ENCODE results near the gene ABCA5. TPM values are rescaled to one million over a fixed set of nuclear protein-coding genes. Genes with fewer than 3 reads are reported as not detected.

ABCA5 gene
- total and polyA plus RNA-seq, 10 of the 15 experiments (the other 5 are each of a cell fraction or from before 2014, with no cell fraction given) = 11.8 to 31.1 (median 18.1) TPM

GRCh38 chr17:69375229-69375628 is 48.3 kb upstream of the ABCA5 start:
- WGBS (ENCODE audit: insufficient coverage, insufficient replicate concordance, low lambda C conversion rate, missing lambda C conversion rate) = 38% methylated on average over 2 of the region's 2 CpGs

DNA sequence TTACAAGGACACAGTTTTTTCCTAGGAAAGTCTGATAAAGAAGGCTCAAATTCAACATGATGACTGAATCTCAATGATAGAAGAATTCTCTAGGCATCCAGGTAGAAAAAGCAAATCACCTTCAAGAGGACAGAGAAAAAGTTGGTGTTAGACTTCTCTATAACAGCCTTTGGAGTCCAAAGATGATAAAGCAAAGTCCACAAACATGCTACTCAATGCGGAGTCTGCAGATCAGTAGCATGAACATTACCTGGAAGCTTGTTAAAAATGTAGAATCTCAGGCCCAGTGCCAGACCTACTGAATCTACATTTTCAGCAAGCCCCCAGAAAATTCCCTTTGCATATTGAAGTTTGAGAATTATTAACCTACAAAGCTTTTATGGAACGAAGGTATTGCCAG is 46.1 kb upstream of the ABCA5 start:
- H3K4me2 ChIP-seq (ENCODE audit: control insufficient read depth, insufficient read depth) = no peak overlapping the region
- DNase-seq (ENCODE audit: low read depth, low spot score) (no peak), ATAC-seq (no peak), FAIRE-seq (no peak)
- H3K79me2 ChIP-seq (ENCODE audit: control insufficient read depth, insufficient read depth, low read length) = no peaks in the 10 kb centered on the region
- H3K4me1 ChIP-seq (ENCODE audit: control insufficient read depth, insufficient read depth, low read length) = no peaks in the 10 kb centered on the region
- no peaks in the 10 kb centered on the region for H3K36me3 ChIP-seq (ENCODE audit: control insufficient read depth in 2 of 2, insufficient read depth in 2 of 2, low read length in 1 of 2)
- no peak overlapping the region for H3K9ac ChIP-seq (ENCODE audit: control insufficient read depth, insufficient read depth, low read length)
- no peak overlapping the region for H2AFZ ChIP-seq (ENCODE audit: control insufficient read depth, low read depth, low read length)
- TF ChIP-seq, protein P1, sequence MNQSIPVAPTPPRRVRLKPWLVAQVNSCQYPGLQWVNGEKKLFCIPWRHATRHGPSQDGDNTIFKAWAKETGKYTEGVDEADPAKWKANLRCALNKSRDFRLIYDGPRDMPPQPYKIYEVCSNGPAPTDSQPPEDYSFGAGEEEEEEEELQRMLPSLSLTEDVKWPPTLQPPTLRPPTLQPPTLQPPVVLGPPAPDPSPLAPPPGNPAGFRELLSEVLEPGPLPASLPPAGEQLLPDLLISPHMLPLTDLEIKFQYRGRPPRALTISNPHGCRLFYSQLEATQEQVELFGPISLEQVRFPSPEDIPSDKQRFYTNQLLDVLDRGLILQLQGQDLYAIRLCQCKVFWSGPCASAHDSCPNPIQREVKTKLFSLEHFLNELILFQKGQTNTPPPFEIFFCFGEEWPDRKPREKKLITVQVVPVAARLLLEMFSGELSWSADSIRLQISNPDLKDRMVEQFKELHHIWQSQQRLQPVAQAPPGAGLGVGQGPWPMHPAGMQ (IDR thresholded peaks at IDR 0.05; ENCODE audit: borderline replicate concordance) = no peak
- no peak for TF ChIP-seq TBL1XR1 (IDR thresholded peaks at IDR 0.05; ENCODE audit: low read depth, low read length)
- TF ChIP-seq BACH1 (IDR thresholded peaks at IDR 0.05; ENCODE audit: borderline replicate concordance) = no peak
- TF ChIP-seq BCL3 (IDR thresholded peaks at IDR 0.05; ENCODE audit: borderline replicate concordance, insufficient read depth, low read depth, low read length, poor library complexity, severe bottlenecking) = no peak
- no peak for TF ChIP-seq HDAC6 (IDR thresholded peaks at IDR 0.05; ENCODE audit: unreplicated experiment)
- no peak for TF ChIP-seq MXI1 (IDR thresholded peaks at IDR 0.05; ENCODE audit: low read depth, low read length)
- no peak for TF ChIP-seq DPF2 (IDR thresholded peaks at IDR 0.05)
- no peak for TF ChIP-seq PAX8 (IDR thresholded peaks at IDR 0.05)
- TF ChIP-seq FOXM1 (IDR thresholded peaks at IDR 0.05; ENCODE audit: low read depth, low read length) = no peak
- no peak for TF ChIP-seq RAD51 (IDR thresholded peaks at IDR 0.05)
- TF ChIP-seq SIX5 (IDR thresholded peaks at IDR 0.05; ENCODE audit: low read depth, low read length, severe bottlenecking) = no peak
- RAD21 ChIA-PET (ENCODE audit: unreplicated experiment) = no interaction called here
- no TSS peak for BruUV-seq (replicated peaks)
- CTCF ChIA-PET = no interaction called here
- 50% methylated on average over 2 of the region's 2 CpGs for WGBS (ENCODE audit: insufficient coverage, insufficient replicate concordance, low lambda C conversion rate, missing lambda C conversion rate)
- POLR2A ChIA-PET = no interaction called here
- H3K27me3 ChIP-seq (replicated peaks in 1 of 2; ENCODE audit: control insufficient read depth in 2 of 2, insufficient read depth in 2 of 2, low read length in 1 of 2) = no peaks in the 10 kb centered on the region
- H3K4me3 ChIP-seq = no peak overlapping the region
- no peaks in the 10 kb centered on the region for H4K20me1 ChIP-seq (ENCODE audit: control insufficient read depth, insufficient read depth)
- SMC1A ChIA-PET (ENCODE audit: uncharacterized antibody, unreplicated experiment) = no interaction called here
- H3K9me3 ChIP-seq (replicated peaks; ENCODE audit: control insufficient read depth, insufficient read depth, low read length) = no peaks in the 10 kb centered on the region
- no peak overlapping the region for H3K27ac ChIP-seq (ENCODE audit: control insufficient read depth, insufficient read depth)
- in situ Hi-C loops (cut with MboI) = no loop called here
- intact Hi-C loops (cut with micrococcal nuclease; ENCODE audit: unreplicated experiment) = no loop called here

More at GRCh38 chr17:69375229-69375628, 48.3 kb upstream of the ABCA5 start:
- BruUV-seq (replicated peaks) = no TSS peak
- intact Hi-C loops (cut with micrococcal nuclease; ENCODE audit: unreplicated experiment) = no loop called here
- SMC1A ChIA-PET (ENCODE audit: uncharacterized antibody, unreplicated experiment) = no interaction called here
- Histone ChIP-seq H3K27me3 (replicated peaks in 1 of 2; ENCODE audit: control insufficient read depth in 2 of 2, insufficient read depth in 2 of 2, low read length in 1 of 2) (no peaks in the 10 kb centered on the region), H3K36me3 (ENCODE audit: control insufficient read depth in 2 of 2, insufficient read depth in 2 of 2, low read length in 1 of 2) (no peaks in the 10 kb centered on the region), H3K9me3 (replicated peaks; ENCODE audit: control insufficient read depth, insufficient read depth, low read length) (no peaks in the 10 kb centered on the region), H2AFZ (ENCODE audit: control insufficient read depth, low read depth, low read length) (no peak overlapping the region), H4K20me1 (ENCODE audit: control insufficient read depth, insufficient read depth) (no peaks in the 10 kb centered on the region), H3K4me2 (ENCODE audit: control insufficient read depth, insufficient read depth) (no peak overlapping the region), H3K9ac (ENCODE audit: control insufficient read depth, insufficient read depth, low read length) (no peak overlapping the region), H3K79me2 (ENCODE audit: control insufficient read depth, insufficient read depth, low read length) (no peaks in the 10 kb centered on the region), H3K27ac (ENCODE audit: control insufficient read depth, insufficient read depth) (no peak overlapping the region), H3K4me3 (no peak overlapping the region), H3K4me1 (ENCODE audit: control insufficient read depth, insufficient read depth, low read length) (no peaks in the 10 kb centered on the region)
- ATAC-seq (peak; percentile 30; the same call in 2 of the 3 replicates), FAIRE-seq (no peak), DNase-seq (ENCODE audit: low read depth, low spot score) (no peak)
- RAD21 ChIA-PET (ENCODE audit: unreplicated experiment) = no interaction called here
- TF ChIP-seq IKZF2 (IDR thresholded peaks at IDR 0.05) (no peak), ETV6 (conservative IDR thresholded peaks at IDR 0.05 in 1 of 2, IDR thresholded peaks at IDR 0.05 in 1 of 2; ENCODE audit: borderline replicate concordance in 1 of 2, low read depth in 1 of 2) (peak in 1 of 2 experiments; percentile 79; a peak in 2 of 4 replicates), DPF2 (IDR thresholded peaks at IDR 0.05) (no peak), RAD21 (IDR thresholded peaks at IDR 0.05; ENCODE audit: insufficient read depth, low read depth, low read length) (no peak), SIX5 (IDR thresholded peaks at IDR 0.05; ENCODE audit: low read depth, low read length, severe bottlenecking) (no peak), RUNX3 (IDR thresholded peaks at IDR 0.05; ENCODE audit: low read length) (peak; percentile 40; the same call in 1 of the 2 replicates)
- CTCF ChIA-PET = interaction anchor here (0.7 kb wide), 1 partner anchor 43 kb away, joined by 3 read pairs; no protein-coding TSS in a partner anchor
- POLR2A ChIA-PET = no interaction called here
- in situ Hi-C loops (cut with MboI) = no loop called here

Measured in GM12878 (cell line).